ENCODE results near the gene MAPK10. TPM values are rescaled to one million over a fixed set of nuclear protein-coding genes. Genes with fewer than 3 reads are reported as not detected.

MAPK10 gene
- total RNA-seq, 1 donor from 2014 or later, result 3.4 TPM

GRCh38 chr4:86243750-86244149 lies 116.1 kb downstream of the MAPK10 start:
- DNase-seq (ENCODE audit: low read depth) (peak; percentile 65), FAIRE-seq (no peak)
- Histone ChIP-seq H3K4me3 (ENCODE audit: low read depth, low read length) (no peak overlapping the region), H3K36me3 (ENCODE audit: control insufficient read depth, insufficient read depth, low read length) (no peaks in the 10 kb centered on the region), H3K27me3 (ENCODE audit: control insufficient read depth, insufficient read depth, low read length) (no peaks in the 10 kb centered on the region)
- TF ChIP-seq CTCF (IDR thresholded peaks at IDR 0.05; ENCODE audit: insufficient read depth, low read length, severe bottlenecking), result no peak

GRCh38 chr4:86242677-86243076 lies 117.2 kb downstream of the MAPK10 start:
- TF ChIP-seq CTCF (IDR thresholded peaks at IDR 0.05; ENCODE audit: insufficient read depth, low read length, severe bottlenecking), result no peak
- FAIRE-seq, result no peak
- Histone ChIP-seq H3K36me3 (ENCODE audit: control insufficient read depth, insufficient read depth, low read length) (no peaks in the 10 kb centered on the region), H3K27me3 (ENCODE audit: control insufficient read depth, insufficient read depth, low read length) (no peaks in the 10 kb centered on the region), H3K4me3 (ENCODE audit: low read depth, low read length) (no peak overlapping the region)
- no peak for DNase-seq (ENCODE audit: low read depth)

- no peak for TF ChIP-seq CTCF (IDR thresholded peaks at IDR 0.05; ENCODE audit: insufficient read depth, low read length, severe bottlenecking)
- DNase-seq (ENCODE audit: low read depth) (no peak), FAIRE-seq (no peak)
- no peaks in the 10 kb centered on the region for H3K36me3 ChIP-seq (ENCODE audit: control insufficient read depth, insufficient read depth, low read length)
- no peak overlapping the region for H3K4me3 ChIP-seq (ENCODE audit: low read depth, low read length)
- H3K27me3 ChIP-seq (ENCODE audit: control insufficient read depth, insufficient read depth, low read length), result no peaks in the 10 kb centered on the region
These were observed 124.3 kb downstream of the MAPK10 start for GRCh38 chr4:86235549-86235948.

GRCh38 chr4:86233681-86234080 lies 126.2 kb downstream of the MAPK10 start:
- no peaks in the 10 kb centered on the region for H3K27me3 ChIP-seq (ENCODE audit: control insufficient read depth, insufficient read depth, low read length)
- DNase-seq (ENCODE audit: low read depth) (peak; percentile 83), FAIRE-seq (no peak)
- no peak for TF ChIP-seq CTCF (IDR thresholded peaks at IDR 0.05; ENCODE audit: insufficient read depth, low read length, severe bottlenecking)
- H3K4me3 ChIP-seq (ENCODE audit: low read depth, low read length), result no peak overlapping the region
- no peaks in the 10 kb centered on the region for H3K36me3 ChIP-seq (ENCODE audit: control insufficient read depth, insufficient read depth, low read length)

GRCh38 chr4:86233090-86233489 lies 126.8 kb downstream of the MAPK10 start:
- no peaks in the 10 kb centered on the region for H3K27me3 ChIP-seq (ENCODE audit: control insufficient read depth, insufficient read depth, low read length)
- no peak for DNase-seq (ENCODE audit: low read depth)
- TF ChIP-seq CTCF (IDR thresholded peaks at IDR 0.05; ENCODE audit: insufficient read depth, low read length, severe bottlenecking), result no peak
- no peaks in the 10 kb centered on the region for H3K36me3 ChIP-seq (ENCODE audit: control insufficient read depth, insufficient read depth, low read length)
- H3K4me3 ChIP-seq (ENCODE audit: low read depth, low read length), result no peak overlapping the region
- no peak for FAIRE-seq

GRCh38 chr4:86223472-86223871 lies 136.4 kb downstream of the MAPK10 start:
- Histone ChIP-seq H3K4me3 (ENCODE audit: low read depth, low read length) (no peak overlapping the region), H3K27me3 (ENCODE audit: control insufficient read depth, insufficient read depth, low read length) (no peaks in the 10 kb centered on the region), H3K36me3 (ENCODE audit: control insufficient read depth, insufficient read depth, low read length) (no peaks in the 10 kb centered on the region)
- DNase-seq (ENCODE audit: low read depth) (peak; percentile 33), FAIRE-seq (no peak)
- peak; percentile 71 for TF ChIP-seq CTCF (IDR thresholded peaks at IDR 0.05; ENCODE audit: insufficient read depth, low read length, severe bottlenecking)

Data from bronchial epithelial cell (primary cell).